HG03135 (cell line): ENCODE results near the gene CCDC93.

Source experiments
- ATAC-seq: cut with Tn5 transposase; IDR thresholded peaks from one replicate; pipeline ENCODE4 v1.9.1; 2021; ENCODE audit warnings: mild to moderate bottlenecking, moderate library complexity; ENCODE audit not compliant: unreplicated experiment

The CCDC93 gene

GRCh38 chr2:117994729-117995128 lies 19.1 kb downstream of the CCDC93 start:
- no peak for ATAC-seq

GRCh38 chr2:117989854-117990438 lies 23.9 kb downstream of the CCDC93 start:
- ATAC-seq, result no peak

- no peak for ATAC-seq
Measured at GRCh38 chr2:117987121-117987520, 26.7 kb downstream of the CCDC93 start.

GRCh38 chr2:117985092-117985491 lies 28.8 kb downstream of the CCDC93 start:
- ATAC-seq, result no peak

GRCh38 chr2:117984208-117984607 lies 29.7 kb downstream of the CCDC93 start:
- no peak for ATAC-seq

GRCh38 chr2:117983040-117983439 lies 30.8 kb downstream of the CCDC93 start:
- no peak for ATAC-seq

GRCh38 chr2:117982376-117983033 lies 31.4 kb downstream of the CCDC93 start:
- ATAC-seq, result no peak

GRCh38 chr2:117981810-117982209 lies 32.1 kb downstream of the CCDC93 start:
- no peak for ATAC-seq

- no peak for ATAC-seq
Measured at GRCh38 chr2:117980783-117981676, 32.8 kb downstream of the CCDC93 start.

- no peak for ATAC-seq
Measured at GRCh38 chr2:117979911-117980701, 33.8 kb downstream of the CCDC93 start.

- ATAC-seq, result no peak
Measured at GRCh38 chr2:117977696-117978095, 36.2 kb downstream of the CCDC93 start.

GRCh38 chr2:117976581-117976980 lies 37.3 kb downstream of the CCDC93 start:
- ATAC-seq, result no peak

GRCh38 chr2:117973498-117974082 lies 40.3 kb downstream of the CCDC93 start:
- ATAC-seq, result no peak

- ATAC-seq, result no peak
Measured at GRCh38 chr2:117972476-117973123, 41.3 kb downstream of the CCDC93 start.

GRCh38 chr2:117968722-117969121 lies 45.1 kb downstream of the CCDC93 start:
- ATAC-seq, result no peak

- ATAC-seq, result no peak
Measured at GRCh38 chr2:117967977-117968718, 45.7 kb downstream of the CCDC93 start.

GRCh38 chr2:117963446-117963845 lies 50.4 kb downstream of the CCDC93 start:
- no peak for ATAC-seq

GRCh38 chr2:117961201-117961600 lies 52.7 kb downstream of the CCDC93 start:
- no peak for ATAC-seq

- no peak for ATAC-seq
Measured at GRCh38 chr2:117960231-117960630, 53.6 kb downstream of the CCDC93 start.
